Keratinocyte (primary cell): ENCODE data around the gene CLEC19A. TPM values are rescaled to one million over a fixed set of nuclear protein-coding genes. Genes with fewer than 3 reads are reported as not detected.

Experiments
- DNase-seq: peaks from one replicate; pipeline ENCODE4 v3.0.0-alpha.2; 2011; ENCODE audit warnings: low read depth, missing footprints, low spot score
- FAIRE-seq: peaks from 2 replicates; lab custom pipeline; 2011; peaks lifted over from hg19 to GRCh38; lab: Jason Lieb, UNC
- H2AFZ ChIP-seq: 2 replicates; pipeline ENCODE4 v1.6.0; 2012; ENCODE audit warnings: low read length, control low read depth, inconsistent platforms; ENCODE audit not compliant: control insufficient read depth
- H3K27ac ChIP-seq: 2 replicates; pipeline ENCODE4 v1.5.1; 2011; ENCODE audit warnings: low read length; ENCODE audit not compliant: control insufficient read depth, insufficient read depth
- H3K27me3 ChIP-seq: 3 replicates; pipeline ENCODE4 v1.6.0; 2011; ENCODE audit warnings: low read length; ENCODE audit not compliant: control insufficient read depth, insufficient read depth; ENCODE audit errors: extremely low read depth
- H3K36me3 ChIP-seq, 2 experiments: 2 replicates in 1 of 2; 3 replicates in 1 of 2; pipeline ENCODE4 v1.5.1; 2011; ENCODE audit warnings: low read length in 2 of 2, mild to moderate bottlenecking in 1 of 2; ENCODE audit not compliant: control insufficient read depth in 2 of 2, insufficient read depth in 2 of 2; ENCODE audit errors: extremely low read depth in 1 of 2
- H3K4me1 ChIP-seq: 3 replicates; pipeline ENCODE4 v1.5.1; 2011; ENCODE audit warnings: low read length; ENCODE audit not compliant: control insufficient read depth, insufficient read depth; ENCODE audit errors: extremely low read depth
- H3K4me2 ChIP-seq: 3 replicates; pipeline ENCODE4 v1.6.0; 2011; ENCODE audit warnings: low read depth, low read length; ENCODE audit not compliant: control insufficient read depth, insufficient read depth; ENCODE audit errors: extremely low read depth
- H3K4me3 ChIP-seq, 3 experiments: fragments of 200-600 bp in 1 of 3; sonication (generic) in 1 of 3; 2 replicates in 2 of 3; 3 replicates in 1 of 3; pipeline ENCODE4 v1.5.1; 2011 to 2016; ENCODE audit warnings: low read length in 3 of 3, mild to moderate bottlenecking in 3 of 3, control low read depth in 2 of 3, inconsistent platforms in 1 of 3, low read depth in 1 of 3, mixed read lengths in 1 of 3, mixed run types in 1 of 3, moderate library complexity in 1 of 3; ENCODE audit not compliant: control insufficient read depth in 2 of 3, insufficient read depth in 2 of 3; ENCODE audit errors: extremely low read depth in 1 of 3
- H3K79me2 ChIP-seq: 2 replicates; pipeline ENCODE4 v1.6.0; 2012; ENCODE audit warnings: low read length; ENCODE audit not compliant: control insufficient read depth, insufficient read depth
- H3K9ac ChIP-seq: 3 replicates; pipeline ENCODE4 v1.6.0; 2011; ENCODE audit warnings: low read length; ENCODE audit not compliant: control insufficient read depth, insufficient read depth; ENCODE audit errors: extremely low read depth
- H3K9me1 ChIP-seq: 3 replicates; pipeline ENCODE4 v1.6.0; 2011; ENCODE audit warnings: low read length; ENCODE audit not compliant: control insufficient read depth, insufficient read depth; ENCODE audit errors: extremely low read depth
- H3K9me3 ChIP-seq: 2 replicates; pipeline ENCODE4 v1.5.1; 2012; ENCODE audit warnings: low read depth, low read length; ENCODE audit not compliant: control insufficient read depth
- H4K20me1 ChIP-seq: 3 replicates; pipeline ENCODE4 v1.6.0; 2011; ENCODE audit warnings: low read length; ENCODE audit not compliant: control insufficient read depth, insufficient read depth; ENCODE audit errors: extremely low read depth
- CTCF ChIP-seq, 3 experiments: IDR thresholded peaks in 1 of 3; conservative IDR thresholded peaks in 1 of 3; optimal IDR thresholded peaks in 1 of 3; 2 replicates in 2 of 3; 3 replicates in 1 of 3; pipeline versions ENCODE3 to v1.5.1; 2011; ENCODE audit warnings: low read length in 3 of 3, mild to moderate bottlenecking in 3 of 3, moderate library complexity in 2 of 3, control low read depth in 1 of 3, inconsistent platforms in 1 of 3; ENCODE audit not compliant: insufficient read depth in 2 of 3; ENCODE audit errors: extremely low read depth in 1 of 3
- EZH2 ChIP-seq: IDR thresholded peaks from one replicate; pipeline ENCODE4 v1.6.1; 2012; ENCODE audit warnings: inconsistent platforms, mild to moderate bottlenecking, low read length, moderate library complexity
- dilution Hi-C: fragments of 300-500 bp; cut with MboI; formaldehyde crosslinking; loops from one replicate; pipeline ENCODE4 v1.7.0; 2020; ENCODE audit warnings: low sequenced_read_pairs; ENCODE audit not compliant: extremely low pct_ligation_motif_present
- polyA plus RNA-seq, 5 experiments: library from polyadenylated mRNA; depleted of rRNA in 3 of 5; stranded (reverse) in 3 of 5; stranded (forward) in 1 of 5; unstranded in 1 of 5; fragments of >200 nt; gene quantifications; 1 replicate in 1 of 5; 2 replicates in 3 of 5; 3 replicates in 1 of 5; pipeline versions ENCODE4 v1.2.1 to v1.2.3, GENCODE V29; 2011 to 2012; ENCODE audit warnings: missing spikeins in 2 of 5, low read depth in 1 of 5, low replicate concordance in 1 of 5

CLEC19A gene
- polyA plus RNA-seq, 1 donor (not counting 4 experiments of a cell fraction or from before 2014, with no cell fraction given) = not detected

GRCh38 chr16:19309178-19309577 is 23.6 kb downstream of the CLEC19A start:
- dilution Hi-C loops = no loop called here
- TF ChIP-seq CTCF (optimal IDR thresholded peaks at IDR 0.05 in 1 of 3, IDR thresholded peaks at IDR 0.05 in 1 of 3, conservative IDR thresholded peaks at IDR 0.05 in 1 of 3; ENCODE audit: extremely low read depth in 1 of 3, insufficient read depth in 2 of 3, low read length in 3 of 3) = no peak
- TF ChIP-seq EZH2 = no peak

GRCh38 chr16:19314718-19315425 is 29.3 kb downstream of the CLEC19A start:
- Histone ChIP-seq H3K27me3 (no peaks in the 10 kb centered on the region), H3K4me3 (no peak overlapping the region), H3K36me3 (no peaks in the 10 kb centered on the region), H2AFZ (no peak overlapping the region), H3K4me2 (no peak overlapping the region), H3K27ac (no peak overlapping the region), H4K20me1 (no peaks in the 10 kb centered on the region), H3K9ac (no peak overlapping the region), H3K9me1 (no peaks in the 10 kb centered on the region), H3K79me2 (no peaks in the 10 kb centered on the region), H3K9me3 (no peaks in the 10 kb centered on the region), H3K4me1 (no peaks in the 10 kb centered on the region)
- FAIRE-seq = no peak
- TF ChIP-seq EZH2 (no peak), CTCF (optimal IDR thresholded peaks at IDR 0.05 in 1 of 3, IDR thresholded peaks at IDR 0.05 in 1 of 3, conservative IDR thresholded peaks at IDR 0.05 in 1 of 3; ENCODE audit: extremely low read depth in 1 of 3, insufficient read depth in 2 of 3, low read length in 3 of 3) (no peak)
- DNase-seq = no peak
- dilution Hi-C loops = no loop called here

More at GRCh38 chr16:19309178-19309577, 23.6 kb downstream of the CLEC19A start:
- DNase-seq (no peak), FAIRE-seq (no peak)
- no peaks in the 10 kb centered on the region for H3K36me3 ChIP-seq
- no peaks in the 10 kb centered on the region for H3K79me2 ChIP-seq
- H3K9me1 ChIP-seq = no peaks in the 10 kb centered on the region
- no peak overlapping the region for H3K4me2 ChIP-seq
- no peaks in the 10 kb centered on the region for H4K20me1 ChIP-seq
- no peak overlapping the region for H3K9ac ChIP-seq
- H3K4me3 ChIP-seq = no peak overlapping the region
- H3K27ac ChIP-seq = no peak overlapping the region
- H3K4me1 ChIP-seq = no peaks in the 10 kb centered on the region
- H2AFZ ChIP-seq = no peak overlapping the region
- no peaks in the 10 kb centered on the region for H3K27me3 ChIP-seq
- H3K9me3 ChIP-seq = no peaks in the 10 kb centered on the region
